Measurements from ENCODE around the gene PIAS2.

DNA sequence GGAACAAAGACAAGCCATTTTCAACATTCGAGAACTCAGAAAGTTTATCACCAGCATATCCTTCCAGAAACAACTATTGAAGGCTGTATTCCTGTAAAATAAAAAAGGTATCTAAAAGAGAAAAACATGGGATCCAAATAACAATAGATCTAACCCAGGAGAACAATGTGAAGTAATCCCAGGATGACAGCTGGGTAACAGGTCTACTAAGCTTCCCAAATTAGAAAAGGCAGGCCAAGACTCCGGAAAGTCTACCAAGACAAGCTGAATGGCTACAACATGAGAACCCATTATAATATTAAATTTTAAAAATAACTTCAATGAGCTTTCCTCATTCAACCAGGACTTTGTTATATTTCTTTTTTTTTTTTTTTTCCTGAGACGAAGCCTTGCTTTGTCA lies 6.5 kb downstream of the PIAS2 start:
- TF ChIP-seq TAF1 (IDR thresholded peaks at IDR 0.05; ENCODE audit: borderline replicate concordance, low read depth, low read length) (no peak), POLR2AphosphoS5 (IDR thresholded peaks at IDR 0.05; ENCODE audit: low read depth, low read length) (no peak)

Data from GM12892 (cell line).